HG03442 (cell line): ENCODE data around the gene RASA2.
"Not testable (repeated sequence)": the region's sequence is repeated elsewhere in the genome, so short reads cannot be mapped to it uniquely, and the experiment has no call there.

Experiments
- ATAC-seq: cut with Tn5 transposase; IDR thresholded peaks from one replicate; pipeline ENCODE4 v1.9.1; 2021; ENCODE audit warnings: mild to moderate bottlenecking, moderate library complexity; ENCODE audit not compliant: unreplicated experiment

The RASA2 gene

GRCh38 chr3:141493184-141493583, 6.4 kb downstream of the RASA2 start:
- no peak for ATAC-seq

DNA sequence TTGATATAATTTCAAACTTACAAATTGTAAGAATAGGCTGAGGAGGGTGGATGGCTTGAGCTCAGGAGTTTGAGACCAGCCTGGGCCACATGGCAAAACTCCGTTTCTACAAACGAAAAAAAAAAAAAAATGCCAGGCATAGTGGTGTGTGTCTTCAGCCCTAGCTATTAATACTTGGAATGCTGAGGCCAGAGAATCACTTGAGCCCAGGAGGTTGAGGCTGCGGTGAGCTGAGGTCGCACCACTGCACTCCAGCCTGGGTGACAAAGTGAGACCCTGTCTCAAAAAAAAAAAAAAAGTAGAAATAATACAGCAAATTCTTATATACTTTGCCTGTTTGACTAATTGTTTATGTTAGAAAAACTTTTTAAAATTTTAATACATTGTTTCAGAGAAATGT, 10.8 kb downstream of the RASA2 start:
- ATAC-seq, result not testable (repeated sequence)

- peak; percentile 97 for ATAC-seq
These were observed 11.9 kb downstream of the RASA2 start for GRCh38 chr3:141498598-141499223.

DNA sequence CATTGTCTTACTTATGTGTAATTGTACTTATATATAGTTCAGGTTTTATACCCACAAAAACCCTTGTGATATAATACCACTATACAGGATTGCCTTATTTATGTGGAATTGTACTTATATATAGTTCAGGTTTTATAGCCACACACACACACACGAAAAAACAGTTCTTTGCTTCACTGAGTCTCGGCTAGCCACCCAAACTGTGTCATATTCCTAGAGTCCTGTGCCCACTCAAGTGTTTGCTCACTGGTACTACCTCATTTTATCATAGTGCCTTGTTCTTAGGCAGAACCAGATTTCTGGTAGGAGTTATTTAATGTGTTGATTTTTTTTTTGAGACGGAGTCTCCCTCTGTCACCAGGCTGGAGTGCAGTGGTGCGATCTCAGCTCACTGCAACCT, 12.5 kb downstream of the RASA2 start:
- ATAC-seq, result no peak

DNA sequence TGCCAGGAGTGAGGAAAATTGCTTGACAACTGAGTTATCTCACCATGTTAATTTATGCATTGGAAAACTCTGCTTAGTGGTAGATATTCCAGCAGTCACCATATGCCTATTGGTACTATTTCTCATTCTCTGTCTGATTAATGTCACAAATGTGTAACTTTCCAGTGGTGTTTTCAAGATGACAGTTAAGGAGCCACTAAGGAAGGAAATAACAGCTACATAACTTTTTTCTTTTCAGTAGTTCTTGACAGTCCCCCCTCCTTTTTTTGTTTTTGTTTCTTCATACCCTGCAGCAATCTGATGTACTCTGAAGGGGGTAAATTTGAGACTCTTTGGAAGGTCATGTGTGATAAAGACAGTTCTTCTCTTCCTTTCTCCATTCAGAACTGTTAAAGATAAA, 13.1 kb downstream of the RASA2 start:
- no peak for ATAC-seq

- ATAC-seq, result no peak
These were observed 13.6 kb downstream of the RASA2 start for GRCh38 chr3:141500397-141500796.

DNA sequence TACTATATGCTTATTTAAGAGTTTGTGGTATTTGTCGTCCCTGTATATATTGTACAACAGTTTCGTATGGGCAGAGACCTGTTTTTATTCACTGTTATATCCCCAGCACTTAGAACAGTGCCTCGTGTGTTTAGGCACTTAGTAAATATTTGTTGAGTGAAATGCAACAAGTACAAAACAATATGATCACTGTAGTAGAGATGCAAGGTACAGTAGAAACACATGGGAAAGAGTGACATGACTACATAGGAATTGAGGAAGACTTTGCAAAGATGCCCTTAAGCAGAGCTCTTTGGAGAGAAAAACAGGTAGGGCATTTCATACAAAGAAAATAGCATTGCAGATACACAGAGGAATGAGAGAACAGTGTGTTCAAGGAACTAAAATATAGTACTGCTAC, 18.3 kb downstream of the RASA2 start:
- ATAC-seq, result no peak

DNA sequence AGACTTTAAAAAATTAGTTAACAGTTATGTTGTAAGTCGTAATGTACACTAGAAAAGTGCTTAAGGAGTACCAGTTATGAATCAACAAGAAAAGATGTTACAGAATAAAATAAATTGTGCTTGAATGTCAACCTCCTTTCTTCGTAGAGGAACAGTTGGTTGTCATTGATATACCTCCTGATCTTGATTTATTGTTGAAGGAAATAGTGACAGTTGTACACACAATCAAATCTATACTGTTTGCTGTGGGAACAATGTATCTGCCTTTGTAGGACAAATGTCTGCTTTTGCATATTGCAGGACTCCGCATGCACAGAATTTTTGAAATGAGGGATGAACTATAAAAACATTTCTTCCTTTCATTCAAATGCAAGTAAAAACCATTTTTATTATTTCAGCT, 19.2 kb downstream of the RASA2 start:
- ATAC-seq, result no peak

DNA sequence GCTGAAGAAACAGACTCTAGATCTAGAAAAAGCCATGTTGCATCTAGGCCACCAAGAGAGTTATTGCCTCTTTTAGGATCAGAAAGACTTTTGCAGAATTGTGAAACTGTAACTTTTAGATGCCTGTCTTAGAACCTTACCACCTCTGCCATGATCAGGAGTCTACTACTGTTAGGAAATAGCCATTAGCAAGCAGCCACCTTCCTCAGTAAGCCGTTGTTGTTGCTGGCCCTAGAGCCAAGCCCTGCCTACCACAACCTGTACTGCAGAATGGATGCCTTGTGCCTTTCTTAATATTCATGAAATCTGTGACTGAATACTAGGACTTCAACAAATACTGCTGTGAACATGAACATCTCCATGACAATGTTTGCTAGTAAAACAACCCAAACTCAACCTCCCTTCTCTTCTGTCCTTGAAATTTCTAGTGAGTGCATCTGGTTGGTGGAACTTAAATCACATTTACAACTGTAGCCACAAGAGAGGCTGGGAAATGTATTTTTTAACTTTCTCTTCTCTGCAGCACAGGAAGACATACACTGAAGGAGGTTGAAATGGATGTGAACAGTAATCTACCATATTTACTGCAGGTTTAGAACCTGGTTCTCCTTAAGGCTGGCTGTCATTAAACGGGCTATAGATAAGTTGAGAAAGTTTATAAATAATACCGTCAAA, 20.7 kb downstream of the RASA2 start:
- no peak for ATAC-seq

DNA sequence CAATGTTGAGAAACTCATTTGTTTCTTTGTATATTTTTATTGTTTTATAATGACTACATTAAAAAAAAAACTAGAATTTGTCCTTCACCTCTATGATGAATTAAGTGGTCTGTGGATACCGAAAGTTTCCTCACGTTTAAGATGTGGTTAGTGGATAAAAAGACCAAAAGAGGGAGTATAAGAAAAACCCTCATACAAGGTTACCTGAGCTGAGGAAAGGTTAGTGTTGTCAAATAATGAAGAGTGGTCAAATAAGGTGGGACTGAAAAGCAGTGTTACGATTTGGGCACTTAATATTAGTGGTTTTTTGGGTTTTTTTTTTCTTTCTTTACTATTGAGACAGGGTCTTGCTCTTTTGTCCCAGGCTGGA, 21.2 kb downstream of the RASA2 start:
- ATAC-seq, result no peak

DNA sequence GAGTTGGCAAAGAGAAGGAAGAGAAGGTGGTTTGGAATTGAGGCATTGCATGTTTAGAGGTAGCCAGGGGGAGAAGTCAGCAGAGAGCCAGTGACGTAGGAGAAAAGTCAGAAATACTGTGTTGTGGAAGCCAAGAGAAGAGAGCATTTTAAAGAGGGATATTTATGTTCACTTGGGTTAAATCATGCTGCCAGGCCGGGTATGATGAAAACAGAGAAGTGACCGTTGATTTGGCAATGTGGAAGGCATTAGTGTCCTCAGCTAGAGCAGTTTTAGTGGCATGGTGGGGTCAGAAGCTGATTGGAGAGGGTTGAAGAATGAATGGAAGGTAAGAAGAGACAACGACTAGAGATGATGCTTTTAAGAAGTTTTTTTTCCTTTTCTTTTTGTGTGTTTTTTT, 24.5 kb downstream of the RASA2 start:
- ATAC-seq, result no peak

GRCh38 chr3:141514382-141514781, 27.6 kb downstream of the RASA2 start:
- ATAC-seq, result no peak

- ATAC-seq, result no peak
These were observed 32.8 kb downstream of the RASA2 start for GRCh38 chr3:141519587-141519986.

GRCh38 chr3:141521781-141522180, 35.0 kb downstream of the RASA2 start:
- ATAC-seq, result no peak

GRCh38 chr3:141523615-141524375, 37.0 kb downstream of the RASA2 start:
- no peak for ATAC-seq

- ATAC-seq, result no peak
These were observed 38.2 kb downstream of the RASA2 start for GRCh38 chr3:141524988-141525387.

DNA sequence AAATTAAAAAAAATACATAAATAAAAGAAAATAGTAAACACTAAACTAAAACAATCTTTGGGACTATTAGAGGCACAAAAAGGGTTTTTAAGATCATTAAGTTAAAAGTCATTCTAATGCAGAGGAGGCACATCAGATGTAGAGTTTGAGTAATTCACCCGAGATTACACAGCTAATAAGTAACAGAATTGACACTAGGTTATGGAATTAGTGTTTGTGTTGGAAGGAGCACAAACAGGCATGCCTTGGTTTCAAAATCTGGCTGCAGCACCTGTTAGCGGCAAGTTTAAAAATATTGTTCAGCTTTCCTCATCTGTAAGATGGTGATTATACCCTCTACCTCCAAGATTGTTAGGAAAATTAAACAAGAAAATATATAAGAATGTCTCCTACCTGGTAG, 39.0 kb downstream of the RASA2 start:
- no peak for ATAC-seq

DNA sequence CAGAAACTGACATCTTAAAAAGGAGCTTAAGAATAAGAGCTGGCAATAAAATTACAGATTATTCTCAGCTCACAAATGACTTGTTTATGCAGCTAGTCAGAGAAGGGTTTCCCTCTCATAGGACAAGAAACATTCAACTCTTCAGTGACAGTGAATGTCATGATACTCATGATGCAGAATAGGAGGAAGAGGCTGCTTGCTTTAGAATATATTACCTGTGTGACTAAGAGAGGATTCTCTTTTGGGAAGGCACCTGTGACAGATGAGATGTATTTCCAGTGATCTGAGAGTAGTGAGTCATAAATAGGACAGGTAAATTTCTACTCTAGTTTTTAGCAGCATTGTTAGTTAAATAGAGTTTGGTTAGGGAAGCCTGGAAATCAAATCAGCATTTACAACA, 39.9 kb downstream of the RASA2 start:
- ATAC-seq, result no peak

DNA sequence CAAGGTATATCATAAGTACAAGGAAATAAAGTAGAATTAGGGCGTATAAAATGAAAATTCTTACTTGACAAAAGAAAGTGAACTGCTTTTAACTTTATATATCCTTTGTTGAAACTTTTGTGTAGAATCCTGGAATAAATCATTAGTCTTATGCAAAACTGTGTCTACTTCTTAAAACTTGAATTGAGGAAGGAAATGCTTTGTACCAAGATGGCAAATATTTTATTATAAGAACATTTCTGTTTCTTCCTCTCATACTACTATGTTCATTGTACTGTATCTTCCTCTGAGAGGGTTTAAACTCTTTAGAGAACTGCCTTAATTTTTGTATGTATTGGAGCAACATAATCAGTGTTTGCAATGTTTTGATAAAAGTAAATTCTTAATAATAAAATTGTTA, 42.0 kb downstream of the RASA2 start:
- no peak for ATAC-seq

DNA sequence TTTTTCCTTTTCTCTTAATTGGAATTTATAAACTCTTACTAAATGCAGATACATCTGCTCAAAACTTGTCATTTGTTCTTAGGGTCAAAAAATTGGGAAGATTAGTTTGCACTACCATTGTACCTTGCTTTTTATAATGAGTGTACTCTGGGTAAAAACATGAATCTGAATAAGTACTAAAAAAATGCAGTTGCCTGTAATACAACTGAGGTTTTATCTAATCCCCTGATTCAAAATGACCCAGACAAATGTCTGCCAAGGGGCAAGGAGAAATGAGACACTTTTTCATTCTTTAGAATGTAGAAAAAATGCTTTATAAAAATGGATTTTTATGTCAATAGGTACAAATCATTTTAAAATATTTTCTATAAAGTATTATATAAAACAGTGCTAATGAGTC, 42.4 kb downstream of the RASA2 start:
- ATAC-seq, result no peak

GRCh38 chr3:141529717-141530414, 43.0 kb downstream of the RASA2 start:
- ATAC-seq, result no peak

GRCh38 chr3:141530415-141530768, 43.6 kb downstream of the RASA2 start:
- ATAC-seq, result no peak
